ENCODE data around the gene INPPL1. TPM values are rescaled to one million over a fixed set of nuclear protein-coding genes. Genes with fewer than 3 reads are reported as not detected.

The INPPL1 gene
- total and polyA plus RNA-seq, 2 donors (not counting 1 experiment from before 2014, with no cell fraction given) = 205 to 208 TPM

GRCh38 chr11:72249961-72250360 is 25.4 kb downstream of the INPPL1 start:
- peaks cover 20% of the 10 kb centered on the region for H3K27me3 Mint-ChIP-seq
- no peak overlapping the region for H3K4me2 ChIP-seq (replicated peaks; ENCODE audit: low read depth, low read length, poor library complexity, severe bottlenecking)
- H3K27me3 ChIP-seq (replicated peaks in 1 of 4; ENCODE audit: control extremely low read depth in 1 of 4, control insufficient read depth in 3 of 4, insufficient read depth in 4 of 4, low read length in 3 of 4) = peaks cover 0 to 33% (median 17%) of the 10 kb centered on the region in 4 experiments
- no peak overlapping the region for H3K27ac ChIP-seq (ENCODE audit: low read length in 2 of 2)
- H3K79me2 ChIP-seq (ENCODE audit: control insufficient read depth, insufficient read depth, low read length) = no peaks in the 10 kb centered on the region
- ChIA-PET POLR2A (no interaction called here), CTCF (no interaction called here)
- H3K36me3 ChIP-seq (replicated peaks in 1 of 2; ENCODE audit: control extremely low read depth in 1 of 2, control insufficient read depth in 1 of 2, extremely low read depth in 1 of 2, insufficient read depth in 2 of 2, low read length in 1 of 2) = no peaks in the 10 kb centered on the region
- ATAC-seq (ENCODE audit: low read depth) (no peak), DNase-seq (no peak)
- intact Hi-C loops (cut with micrococcal nuclease) = no loop called here
- H3K9ac ChIP-seq (ENCODE audit: low read length) = no peak overlapping the region
- TF ChIP-seq EZH2 (IDR thresholded peaks at IDR 0.05; ENCODE audit: borderline replicate concordance, insufficient read depth, low read depth, low read length, poor library complexity, severe bottlenecking) = no peak
- TF ChIP-seq, protein P1, sequence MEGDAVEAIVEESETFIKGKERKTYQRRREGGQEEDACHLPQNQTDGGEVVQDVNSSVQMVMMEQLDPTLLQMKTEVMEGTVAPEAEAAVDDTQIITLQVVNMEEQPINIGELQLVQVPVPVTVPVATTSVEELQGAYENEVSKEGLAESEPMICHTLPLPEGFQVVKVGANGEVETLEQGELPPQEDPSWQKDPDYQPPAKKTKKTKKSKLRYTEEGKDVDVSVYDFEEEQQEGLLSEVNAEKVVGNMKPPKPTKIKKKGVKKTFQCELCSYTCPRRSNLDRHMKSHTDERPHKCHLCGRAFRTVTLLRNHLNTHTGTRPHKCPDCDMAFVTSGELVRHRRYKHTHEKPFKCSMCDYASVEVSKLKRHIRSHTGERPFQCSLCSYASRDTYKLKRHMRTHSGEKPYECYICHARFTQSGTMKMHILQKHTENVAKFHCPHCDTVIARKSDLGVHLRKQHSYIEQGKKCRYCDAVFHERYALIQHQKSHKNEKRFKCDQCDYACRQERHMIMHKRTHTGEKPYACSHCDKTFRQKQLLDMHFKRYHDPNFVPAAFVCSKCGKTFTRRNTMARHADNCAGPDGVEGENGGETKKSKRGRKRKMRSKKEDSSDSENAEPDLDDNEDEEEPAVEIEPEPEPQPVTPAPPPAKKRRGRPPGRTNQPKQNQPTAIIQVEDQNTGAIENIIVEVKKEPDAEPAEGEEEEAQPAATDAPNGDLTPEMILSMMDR (IDR thresholded peaks at IDR 0.05) = no peak
- no peaks in the 10 kb centered on the region for H3K4me1 Mint-ChIP-seq
- no peak overlapping the region for H2AFZ ChIP-seq (ENCODE audit: insufficient read depth, low read depth, low read length, poor library complexity, severe bottlenecking)
- H3K9me3 Mint-ChIP-seq (ENCODE audit: insufficient read depth) = no peaks in the 10 kb centered on the region
- H4K20me1 ChIP-seq (ENCODE audit: control insufficient read depth, insufficient read depth, low read length, poor library complexity, severe bottlenecking) = no peaks in the 10 kb centered on the region
- WGBS (ENCODE audit: insufficient coverage) = 33% methylated on average over 1 of the region's 5 CpGs
- no peak overlapping the region for H3K27ac Mint-ChIP-seq
- H3K4me1 ChIP-seq (ENCODE audit: control insufficient read depth in 2 of 2, insufficient read depth in 2 of 2, low read length in 2 of 2) = peaks cover under 1 to 4% of the 10 kb centered on the region in 2 donors
- H3K4me3 ChIP-seq (ENCODE audit: control extremely low read depth in 1 of 5, extremely low read depth in 1 of 5, insufficient read depth in 1 of 5, low read depth in 2 of 5, low read length in 4 of 5) = no peak overlapping the region
- H3K9me3 ChIP-seq (ENCODE audit: control extremely low read depth in 1 of 3, control insufficient read depth in 2 of 3, insufficient read depth in 1 of 3, low read length in 2 of 3) = peaks cover 0 to 2% (median 0%) of the 10 kb centered on the region in 3 donors
- no peak overlapping the region for H3K4me3 Mint-ChIP-seq

DNA sequence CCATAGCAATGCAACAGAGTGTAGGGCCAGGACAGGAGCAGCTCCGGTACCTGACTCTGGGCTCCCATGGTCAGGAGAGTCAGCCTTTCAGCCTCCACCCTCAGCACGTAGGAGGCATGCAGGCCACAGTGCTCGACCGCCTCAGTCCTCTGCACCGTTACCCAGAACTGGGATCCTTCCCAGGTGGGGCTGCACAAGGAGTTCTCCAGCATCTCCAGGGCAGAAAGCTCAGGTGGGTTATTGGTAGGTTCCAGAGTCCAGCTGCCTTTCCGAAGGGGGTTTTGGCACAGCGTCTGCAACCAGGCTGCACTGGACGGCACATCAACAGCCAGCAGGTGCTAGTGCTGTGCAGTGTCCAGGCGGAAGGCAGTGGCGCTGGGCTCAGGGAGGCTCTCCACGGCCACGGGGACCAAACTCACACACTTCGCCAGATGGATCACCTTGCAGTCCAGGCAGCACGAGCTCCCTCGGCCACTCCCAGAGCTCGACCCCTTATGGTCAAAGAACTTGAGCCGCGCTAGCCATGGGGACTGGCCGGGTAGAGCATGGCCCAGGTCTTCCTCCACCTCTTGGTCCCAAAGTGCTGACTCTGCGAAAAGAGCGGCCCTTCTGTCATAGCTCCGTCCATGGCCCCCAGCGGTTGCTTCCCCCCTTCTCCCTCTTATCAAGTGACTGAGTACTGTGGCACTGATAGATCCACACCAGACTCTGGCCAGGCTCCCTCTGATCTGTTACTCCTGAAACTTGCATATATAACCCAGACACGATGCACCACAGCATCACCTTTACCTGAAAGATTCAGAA is 26.3 kb downstream of the INPPL1 start:
- Histone ChIP-seq H3K4me2 (replicated peaks; ENCODE audit: low read depth, low read length, poor library complexity, severe bottlenecking) (no peak overlapping the region), H4K20me1 (ENCODE audit: control insufficient read depth, insufficient read depth, low read length, poor library complexity, severe bottlenecking) (no peaks in the 10 kb centered on the region), H3K27me3 (replicated peaks in 1 of 4; ENCODE audit: control extremely low read depth in 1 of 4, control insufficient read depth in 3 of 4, insufficient read depth in 4 of 4, low read length in 3 of 4) (peaks cover 0 to 24% (median 10%) of the 10 kb centered on the region in 4 experiments), H3K36me3 (replicated peaks in 1 of 2; ENCODE audit: control extremely low read depth in 1 of 2, control insufficient read depth in 1 of 2, extremely low read depth in 1 of 2, insufficient read depth in 2 of 2, low read length in 1 of 2) (no peaks in the 10 kb centered on the region), H3K27ac (ENCODE audit: low read length in 2 of 2) (no peak overlapping the region), H3K9ac (ENCODE audit: low read length) (no peak overlapping the region), H3K79me2 (ENCODE audit: control insufficient read depth, insufficient read depth, low read length) (no peaks in the 10 kb centered on the region), H3K4me3 (ENCODE audit: control extremely low read depth in 1 of 5, extremely low read depth in 1 of 5, insufficient read depth in 1 of 5, low read depth in 2 of 5, low read length in 4 of 5) (no peak overlapping the region), H2AFZ (ENCODE audit: insufficient read depth, low read depth, low read length, poor library complexity, severe bottlenecking) (no peak overlapping the region), H3K4me1 (ENCODE audit: control insufficient read depth in 2 of 2, insufficient read depth in 2 of 2, low read length in 2 of 2) (peaks cover 0 to 4% of the 10 kb centered on the region in 2 donors), H3K9me3 (ENCODE audit: control extremely low read depth in 1 of 3, control insufficient read depth in 2 of 3, insufficient read depth in 1 of 3, low read length in 2 of 3) (no peaks in the 10 kb centered on the region)
- no peak overlapping the region for H3K27ac Mint-ChIP-seq
- peaks cover 20% of the 10 kb centered on the region for H3K27me3 Mint-ChIP-seq
- CTCF ChIA-PET = interaction anchor here (0.6 kb wide), 1 partner anchor 157 kb away, joined by 4 read pairs; no protein-coding TSS in a partner anchor
- TF ChIP-seq, protein P1 (IDR thresholded peaks at IDR 0.05) = no peak
- no peak for TF ChIP-seq EZH2 (IDR thresholded peaks at IDR 0.05; ENCODE audit: borderline replicate concordance, insufficient read depth, low read depth, low read length, poor library complexity, severe bottlenecking)
- no peaks in the 10 kb centered on the region for H3K9me3 Mint-ChIP-seq (ENCODE audit: insufficient read depth)
- DNase-seq = no peak
- H3K4me1 Mint-ChIP-seq = no peaks in the 10 kb centered on the region
- no peak for ATAC-seq (ENCODE audit: low read depth)
- no peak overlapping the region for H3K4me3 Mint-ChIP-seq
- WGBS (ENCODE audit: insufficient coverage) = 94% methylated on average over 23 of the region's 24 CpGs
- intact Hi-C loops (cut with micrococcal nuclease) = no loop called here
- POLR2A ChIA-PET = no interaction called here
